Limb (tissue), 2 donors: ENCODE data around the gene LRRC28.

Source experiments
- DNase-seq, 2 donors: peaks; one replicate each; pipeline ENCODE4 v3.0.0-alpha.2; 2016; ENCODE audit errors: extremely low spot score in 2 of 2

LRRC28 gene

DNA sequence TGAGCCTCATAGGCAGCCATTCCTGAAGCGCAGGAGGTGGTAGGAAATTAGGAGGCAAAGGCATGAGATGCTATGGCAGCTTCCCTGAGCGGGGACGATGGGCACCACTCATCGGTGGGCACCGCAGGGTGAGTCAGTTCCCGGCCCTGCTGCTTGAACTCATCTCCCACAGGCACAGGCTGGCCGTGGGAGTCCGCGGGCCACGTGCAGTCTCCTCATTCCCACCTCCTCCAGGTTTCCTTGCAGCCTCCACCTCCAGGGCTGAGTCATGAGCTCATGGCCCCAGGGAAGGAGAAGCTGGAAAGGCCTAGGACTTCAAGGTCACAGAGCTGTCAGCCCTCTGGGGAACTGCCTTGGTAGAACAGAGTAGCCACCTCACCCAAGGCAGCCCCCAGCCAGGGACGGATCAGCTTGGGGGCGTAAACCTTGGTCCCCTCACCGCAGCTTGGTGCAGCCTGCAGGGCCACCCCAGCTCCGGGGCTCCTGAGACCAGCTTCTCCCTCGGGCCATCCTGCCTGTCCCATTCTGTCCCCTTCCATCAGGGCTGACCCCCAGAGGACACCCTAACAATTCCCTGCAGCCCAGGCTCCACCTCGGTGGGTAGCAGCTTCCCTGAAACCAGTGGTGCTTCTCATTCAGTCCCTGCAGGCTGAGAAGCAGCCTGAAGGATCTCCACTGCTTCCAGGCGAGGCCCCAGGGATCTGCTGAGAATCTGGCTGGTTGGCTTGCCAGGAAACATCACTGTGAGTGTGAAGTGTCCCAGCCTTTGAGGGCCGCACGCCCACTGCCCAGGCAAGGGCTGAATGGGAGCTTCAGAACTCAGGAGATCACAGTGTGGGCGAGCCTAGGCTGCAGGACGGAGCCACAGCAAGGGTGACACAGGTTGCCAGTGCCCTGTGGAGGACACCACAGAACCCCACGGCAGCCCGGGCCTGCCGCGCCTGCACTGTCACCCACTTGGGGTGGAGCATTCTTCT is 163.8 kb downstream of the LRRC28 start:
- DNase-seq: peak in 1 of 2 donors; percentile 22

DNA sequence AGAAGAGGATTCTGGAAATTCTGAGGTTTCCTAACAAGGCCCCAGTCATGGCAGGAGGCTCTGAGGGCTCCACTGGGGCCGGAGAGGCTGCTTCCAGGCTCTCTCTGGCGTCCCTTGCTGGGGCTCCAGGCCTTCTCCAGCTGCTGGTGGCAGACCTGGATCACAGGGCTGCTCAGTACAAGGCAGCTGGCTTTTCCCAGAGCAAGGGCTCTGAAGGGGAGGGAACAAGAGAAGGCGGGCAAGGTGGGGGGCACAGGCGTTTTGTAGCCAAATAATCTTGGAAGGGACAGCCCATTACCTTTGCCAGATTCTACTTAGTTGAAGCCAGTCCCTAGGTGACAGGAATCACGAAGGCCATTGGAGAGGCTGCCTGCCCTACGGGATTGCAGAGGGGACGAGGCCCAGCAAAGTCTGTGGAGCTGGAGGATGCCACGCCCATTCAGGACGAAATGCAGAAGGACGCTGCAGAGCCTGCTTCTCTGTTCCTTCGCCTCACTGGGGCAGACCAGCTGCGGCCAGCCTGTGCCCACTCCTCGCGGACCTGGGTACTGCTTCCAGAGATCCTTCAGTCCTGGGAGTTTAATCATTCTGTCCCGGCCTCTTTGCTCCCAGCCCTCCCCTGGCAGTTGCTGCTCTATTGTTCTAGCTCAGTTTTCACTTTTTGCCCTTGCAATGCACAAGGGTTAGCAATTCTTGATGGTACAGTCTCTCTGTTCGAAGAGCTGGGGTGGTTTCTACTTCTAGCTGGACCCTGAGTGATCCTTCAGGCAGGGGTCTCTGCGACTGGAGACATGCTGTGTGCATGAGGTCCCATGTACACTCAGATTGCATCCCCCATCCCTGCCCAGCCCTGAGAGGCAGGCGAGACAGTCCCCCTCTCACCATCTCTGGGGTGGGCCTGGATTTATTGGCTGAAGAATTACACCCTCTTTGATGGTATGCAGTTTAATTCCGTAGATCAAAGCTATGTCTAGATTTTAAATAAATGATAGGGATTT is 165.2 kb downstream of the LRRC28 start:
- no peak for DNase-seq

DNA sequence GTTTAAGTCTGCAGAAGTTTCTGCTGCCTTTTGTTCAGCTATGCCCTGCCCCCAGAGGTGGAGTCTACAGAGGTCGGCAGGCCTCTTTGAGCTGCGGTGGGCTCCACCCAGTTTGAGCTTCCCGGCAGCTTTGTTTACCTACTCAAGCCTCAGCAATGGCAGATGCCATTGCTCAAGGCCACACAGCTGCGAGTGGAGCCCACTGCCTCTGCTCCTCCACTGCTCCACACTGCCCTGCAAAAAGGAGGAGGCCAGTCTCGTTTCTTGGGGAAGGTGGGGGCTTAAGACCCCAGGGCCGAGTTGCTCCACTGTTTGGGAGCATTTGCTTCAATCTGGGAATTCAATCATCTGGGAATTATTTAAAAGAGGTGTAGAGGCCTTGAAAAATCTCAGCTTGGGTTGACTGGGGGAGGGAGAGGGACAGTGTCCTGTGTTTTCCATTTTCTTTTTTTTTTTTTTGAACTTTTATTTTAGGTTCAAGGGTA is 169.9 kb downstream of the LRRC28 start:
- no peak for DNase-seq

DNA sequence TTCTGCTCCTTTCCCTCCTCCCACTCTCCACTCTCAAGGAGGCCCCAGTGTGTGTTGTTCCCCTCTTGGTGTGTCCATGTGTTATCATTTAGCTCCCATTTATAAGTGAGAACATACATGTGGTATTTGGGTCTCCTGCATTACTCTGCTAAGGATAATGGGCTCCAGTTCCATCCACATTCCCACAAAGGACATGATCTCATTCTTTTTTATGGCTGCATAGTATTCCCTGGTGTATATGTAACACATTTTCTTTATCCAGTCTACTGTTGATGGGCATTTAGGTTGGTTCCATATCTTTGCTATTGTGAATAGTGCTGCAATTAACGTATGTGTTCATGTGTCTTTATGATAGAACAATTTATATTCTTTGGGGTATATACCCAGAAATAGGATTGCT is 170.5 kb downstream of the LRRC28 start:
- DNase-seq: no peak

DNA sequence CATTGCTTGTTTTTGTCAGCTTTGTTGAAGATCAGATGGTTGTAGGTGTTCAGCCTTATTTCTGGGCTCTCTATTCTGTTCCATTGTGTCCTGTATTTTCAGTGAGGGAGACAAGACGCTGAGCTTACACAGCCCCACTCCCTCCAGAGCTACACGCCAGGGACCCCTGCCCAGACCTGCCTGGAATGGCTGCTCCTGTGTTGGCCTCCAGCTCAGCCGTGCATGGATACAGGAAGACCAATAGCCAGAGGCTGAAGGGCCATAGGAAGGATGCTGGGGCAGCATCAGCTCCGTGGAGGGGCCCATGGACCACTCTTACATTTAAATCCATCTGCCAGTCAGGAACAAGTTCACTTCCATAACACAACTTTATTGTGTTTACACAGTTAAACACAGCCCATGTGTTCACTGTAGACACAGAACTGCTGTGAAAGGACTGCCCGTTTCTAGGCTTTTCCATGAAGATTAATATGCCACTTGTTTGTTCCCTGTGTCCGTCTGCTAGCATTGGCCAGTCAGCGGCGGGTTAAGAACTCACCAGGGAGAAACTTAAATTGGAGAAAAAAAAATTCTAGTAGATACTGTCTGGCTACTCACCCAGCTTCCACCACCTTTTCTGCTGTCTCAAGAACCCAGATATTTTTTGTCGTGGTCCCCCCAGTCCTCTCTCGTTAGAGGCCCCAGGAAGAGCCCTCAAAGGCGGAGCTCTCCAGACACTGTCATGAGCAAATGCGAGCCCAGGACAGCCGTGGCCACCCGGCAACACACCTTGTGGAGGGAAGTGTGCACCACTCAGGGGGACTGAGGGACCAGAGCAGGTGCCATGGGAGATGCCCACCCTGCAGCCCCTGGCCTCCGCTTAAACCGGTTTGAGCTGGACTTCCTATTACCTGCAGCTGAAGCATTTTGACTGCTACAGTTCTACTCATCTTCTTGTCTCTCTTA is 172.2 kb downstream of the LRRC28 start:
- no peak for DNase-seq

DNA sequence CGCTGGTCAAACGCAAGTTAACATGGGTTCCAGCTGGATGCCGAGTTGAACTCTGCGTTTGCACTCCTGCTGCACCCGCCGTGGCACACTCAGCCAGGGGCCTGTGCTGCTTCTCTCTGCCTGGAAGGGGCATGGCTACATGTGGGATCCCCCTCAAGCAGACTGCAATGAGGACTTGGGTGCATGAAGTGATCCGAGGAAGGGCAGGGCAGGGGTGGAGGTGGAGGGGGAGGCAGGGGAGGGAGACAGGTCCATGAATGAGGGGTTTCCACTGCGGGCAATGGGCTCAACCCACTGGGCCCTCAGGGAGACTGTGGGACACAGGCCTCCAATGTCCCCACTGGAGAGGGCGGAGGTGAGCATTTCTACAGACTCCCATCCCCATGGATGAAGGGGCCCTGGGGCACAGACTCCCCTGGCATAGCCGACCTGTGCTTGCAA is 172.9 kb downstream of the LRRC28 start:
- no peak for DNase-seq

DNA sequence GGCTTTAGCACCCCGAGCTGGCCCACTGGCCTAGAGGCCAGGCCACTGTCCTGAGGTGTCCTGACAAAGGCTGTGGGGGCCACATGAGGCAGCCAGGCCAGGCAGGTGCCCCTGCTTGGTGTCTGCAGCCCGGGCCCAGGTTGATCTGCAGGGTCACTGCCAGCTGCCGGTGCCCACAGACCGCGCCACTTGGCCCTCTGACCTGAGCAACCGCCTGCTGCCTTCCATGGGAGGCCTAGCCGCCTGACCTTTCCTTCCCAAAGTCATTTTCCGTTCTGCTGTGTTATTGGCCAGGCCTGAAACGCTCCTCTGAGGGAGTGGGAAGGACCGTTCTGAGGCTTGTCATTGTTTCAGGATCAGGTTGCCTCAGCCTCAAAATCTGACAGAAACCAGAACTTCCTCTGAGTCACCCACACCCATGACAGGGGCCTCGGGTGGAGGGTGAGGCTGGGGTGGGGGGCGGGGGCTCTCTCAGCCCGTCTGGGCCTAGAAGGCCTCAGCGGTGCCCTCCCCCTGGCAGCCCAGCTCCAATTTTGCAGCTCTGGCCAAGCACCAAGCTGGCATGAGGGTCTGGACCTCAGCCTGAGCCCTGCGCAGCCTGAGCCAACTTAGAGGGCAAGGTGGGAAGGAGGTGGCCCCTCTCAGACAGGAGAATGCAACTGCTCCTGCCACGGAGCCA is 173.8 kb downstream of the LRRC28 start:
- no peak for DNase-seq

DNA sequence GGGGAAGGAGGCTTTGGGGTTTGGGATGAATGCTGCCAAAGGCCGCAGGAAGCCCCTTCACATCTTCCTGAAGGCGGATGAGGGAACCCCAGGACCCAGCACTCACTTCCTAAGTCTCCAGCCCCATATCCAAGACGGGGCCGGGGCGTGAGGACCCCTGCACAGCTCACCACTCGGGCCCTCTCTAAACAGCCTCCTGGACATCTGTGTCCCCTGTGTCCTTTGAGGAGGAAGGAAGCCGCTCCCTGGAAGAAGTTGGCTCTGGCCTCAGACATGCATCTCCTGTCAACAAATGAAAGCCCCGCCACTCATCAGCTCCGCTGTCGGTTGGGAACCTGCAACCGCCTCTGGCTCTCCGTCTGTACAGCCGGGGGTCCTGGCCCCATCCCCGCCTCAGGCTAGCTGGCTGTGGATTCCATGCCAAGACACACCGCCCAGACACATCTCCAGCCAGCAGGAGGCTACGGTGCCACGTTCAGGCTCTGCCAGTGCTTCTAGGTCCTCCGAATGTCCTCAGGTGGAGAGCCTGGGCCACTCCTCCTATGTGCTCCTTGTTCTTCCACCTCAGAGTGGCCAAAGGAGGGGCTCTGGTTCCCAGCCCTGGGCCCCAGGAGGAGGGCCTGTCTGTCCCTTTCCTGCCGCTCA is 174.5 kb downstream of the LRRC28 start:
- no peak for DNase-seq

DNA sequence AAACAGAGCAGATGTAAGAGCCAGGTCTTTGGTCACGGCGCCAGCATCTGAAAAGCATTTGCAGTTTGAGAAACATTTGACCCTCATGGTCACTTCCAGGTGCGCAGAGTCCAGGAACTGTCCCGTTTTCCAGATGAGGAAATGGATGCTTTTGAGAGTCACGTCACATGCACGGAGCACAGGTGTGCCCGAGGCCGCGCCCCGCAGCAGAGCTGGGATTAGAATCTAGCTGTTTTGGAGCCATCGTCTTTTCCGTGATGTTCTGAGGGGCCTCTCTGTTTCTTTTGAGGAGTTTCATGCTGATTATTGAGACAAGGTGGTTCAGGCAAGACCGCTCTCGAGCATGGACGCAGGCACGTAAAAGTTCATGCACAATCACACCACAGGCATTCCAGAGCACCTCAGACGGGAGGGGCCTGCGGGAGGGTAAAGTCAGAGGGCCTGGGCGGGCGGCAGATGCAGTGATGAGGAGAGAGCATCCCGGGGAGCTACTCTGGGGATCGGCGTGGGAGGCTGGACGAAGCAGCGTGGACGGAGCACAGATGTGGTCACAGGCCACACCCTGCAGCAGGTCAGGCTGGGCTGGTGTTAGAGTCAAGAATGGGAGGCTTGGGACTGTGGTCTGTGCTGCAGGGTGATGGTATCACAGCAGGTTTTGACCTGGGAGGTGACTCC is 175.3 kb downstream of the LRRC28 start:
- DNase-seq: no peak

DNA sequence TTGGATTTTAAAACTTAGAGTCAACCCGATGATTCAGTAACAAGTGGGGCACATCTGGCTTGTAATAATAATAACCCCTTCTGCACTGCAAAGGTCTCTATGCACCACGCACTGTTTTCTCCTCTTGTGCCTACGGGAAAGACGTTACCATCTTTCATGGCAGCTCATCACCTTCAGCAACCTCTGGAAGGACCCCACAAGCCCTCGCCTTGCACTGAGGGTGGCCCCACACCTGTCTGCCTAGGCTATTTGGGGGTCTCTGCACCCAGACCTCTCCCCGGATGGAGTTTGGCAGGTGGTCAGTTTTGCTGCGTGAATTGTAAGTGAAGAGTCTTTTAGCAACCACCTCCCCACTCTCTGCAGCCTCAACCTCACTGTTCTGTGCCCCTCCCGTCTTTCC is 175.9 kb downstream of the LRRC28 start:
- no peak for DNase-seq

DNA sequence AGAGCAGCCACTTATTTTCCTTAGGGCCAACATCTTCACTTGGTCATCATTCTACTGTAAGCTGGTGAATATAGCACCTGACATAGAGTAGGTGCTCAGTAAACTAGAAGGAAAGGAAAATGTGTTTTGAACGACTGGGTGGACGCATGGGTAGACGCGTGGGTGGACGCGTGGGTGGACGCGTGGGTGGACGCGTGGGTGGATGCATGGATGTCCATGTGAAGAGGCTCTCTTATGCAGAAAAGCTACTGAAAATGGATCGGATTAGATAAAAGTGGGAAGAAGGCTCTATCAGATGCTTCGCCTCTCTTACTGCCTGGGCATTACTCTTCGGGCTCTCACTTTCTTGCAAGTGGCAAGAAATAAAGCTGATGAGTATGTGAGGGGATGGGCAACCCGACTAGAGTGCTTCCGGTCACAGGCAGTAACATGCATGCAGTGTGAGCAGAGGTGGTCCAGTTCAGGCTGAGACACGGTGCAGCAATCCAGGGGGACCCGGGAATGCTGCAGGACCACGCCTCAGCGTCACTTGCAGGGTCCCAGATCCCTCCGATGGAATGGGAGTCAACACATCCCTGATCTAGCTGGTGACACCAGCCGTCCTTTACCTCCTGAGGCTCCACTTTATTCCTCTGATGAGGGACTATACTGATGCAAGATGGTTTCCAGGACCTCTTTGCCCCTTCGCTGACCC is 176.5 kb downstream of the LRRC28 start:
- no peak for DNase-seq

DNA sequence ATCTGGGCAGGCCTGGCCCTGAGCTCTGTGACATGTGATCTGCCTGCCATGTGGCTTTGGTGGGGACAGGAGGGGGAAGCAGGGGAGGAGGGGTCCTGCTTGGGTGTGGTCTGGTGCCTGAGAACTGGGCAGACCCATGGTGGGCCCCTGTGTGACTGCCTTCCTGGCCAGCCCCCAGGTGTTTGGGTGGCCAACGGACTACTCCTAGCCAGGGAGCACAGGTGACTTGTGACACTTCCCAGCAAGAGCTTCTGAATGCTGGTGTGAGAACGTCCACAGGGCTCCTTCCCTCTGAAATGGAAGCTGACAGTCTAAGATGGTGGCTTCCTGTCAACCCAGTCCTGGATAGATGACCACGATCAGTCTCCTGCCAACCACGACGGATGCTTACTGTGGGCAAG is 178.4 kb downstream of the LRRC28 start:
- DNase-seq: no peak

DNA sequence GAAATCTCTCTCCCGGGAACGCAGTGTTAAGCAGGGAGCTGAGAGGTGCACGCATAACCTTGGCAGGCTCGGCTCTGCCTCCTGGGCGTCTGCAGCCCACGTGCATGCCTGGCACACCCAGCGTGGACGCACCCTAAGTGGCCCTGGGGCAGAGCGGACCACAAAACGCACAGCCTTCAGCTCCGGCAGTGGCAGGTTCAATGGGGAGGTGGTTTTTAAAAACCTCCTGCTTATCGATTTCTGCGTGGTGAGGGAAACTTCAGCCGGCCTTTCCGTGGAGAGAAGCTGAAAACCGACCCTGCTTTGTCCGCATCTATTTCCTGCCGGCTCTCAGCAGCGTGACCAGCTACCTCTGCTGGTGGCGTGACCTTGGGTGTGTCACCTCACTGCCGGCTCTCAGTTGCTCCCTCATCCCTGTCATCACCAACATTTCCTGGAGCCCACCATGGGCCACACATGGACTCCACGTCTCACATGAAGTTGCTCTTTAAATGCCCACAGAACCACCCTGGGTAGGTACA is 179.7 kb downstream of the LRRC28 start:
- no peak for DNase-seq

DNA sequence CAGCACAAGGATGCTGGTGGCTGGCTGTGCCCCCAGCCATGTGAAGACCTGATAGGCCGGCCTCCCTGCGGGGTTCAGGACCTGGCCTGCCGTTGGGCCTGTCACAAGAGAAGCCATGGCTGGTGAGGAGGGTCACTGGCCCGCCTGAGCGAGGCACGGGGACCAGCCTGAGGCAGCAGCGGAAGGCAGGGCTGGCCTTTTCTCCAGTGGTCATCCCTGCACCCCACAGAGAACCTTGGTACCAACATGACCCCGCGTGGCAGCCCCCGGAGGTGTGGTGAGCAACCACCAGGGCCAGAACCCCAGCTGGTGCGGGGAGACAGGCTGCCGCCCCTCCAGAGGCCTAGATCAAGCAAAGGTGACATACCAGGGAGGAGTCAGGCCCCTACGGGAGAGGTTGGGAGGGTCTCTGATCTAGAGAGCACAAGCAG is 180.4 kb downstream of the LRRC28 start:
- no peak for DNase-seq

DNA sequence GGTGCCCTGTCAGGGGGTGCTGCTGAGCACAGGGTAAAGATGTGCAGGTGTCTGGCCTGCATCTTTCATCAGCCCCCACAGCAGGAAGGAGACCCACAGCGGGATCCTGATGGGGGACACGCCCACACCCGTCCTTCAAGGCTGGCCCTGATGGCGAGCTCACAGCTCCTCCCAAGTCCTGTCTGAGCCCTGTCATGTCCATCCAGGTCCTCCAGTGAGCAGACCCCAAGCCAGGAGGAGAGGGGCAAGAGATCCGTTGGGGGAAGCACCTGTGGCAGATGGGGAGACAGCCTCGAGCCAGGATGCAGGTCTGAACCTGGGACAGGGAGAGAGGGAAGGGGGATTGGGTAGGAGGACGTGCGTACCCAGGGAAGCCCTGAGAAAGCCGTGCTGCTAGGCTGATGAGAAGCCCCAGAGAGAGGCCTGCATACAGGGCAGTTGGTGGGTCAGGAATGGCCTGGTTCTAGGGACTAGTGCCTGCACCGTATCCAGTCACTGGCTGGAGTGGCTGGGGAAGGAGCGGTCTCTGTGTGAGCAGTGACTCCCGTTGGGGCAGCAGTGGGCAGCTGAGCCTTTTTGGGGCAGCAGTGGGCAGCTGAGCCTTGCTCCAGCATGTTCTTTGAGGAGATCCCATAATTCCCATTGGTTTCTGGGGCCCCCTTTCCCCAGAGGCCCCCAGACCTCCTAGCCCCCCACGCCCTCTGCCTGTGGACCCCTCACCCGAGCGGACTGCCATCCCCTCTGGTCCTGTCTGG is 181.2 kb downstream of the LRRC28 start:
- DNase-seq: no peak

DNA sequence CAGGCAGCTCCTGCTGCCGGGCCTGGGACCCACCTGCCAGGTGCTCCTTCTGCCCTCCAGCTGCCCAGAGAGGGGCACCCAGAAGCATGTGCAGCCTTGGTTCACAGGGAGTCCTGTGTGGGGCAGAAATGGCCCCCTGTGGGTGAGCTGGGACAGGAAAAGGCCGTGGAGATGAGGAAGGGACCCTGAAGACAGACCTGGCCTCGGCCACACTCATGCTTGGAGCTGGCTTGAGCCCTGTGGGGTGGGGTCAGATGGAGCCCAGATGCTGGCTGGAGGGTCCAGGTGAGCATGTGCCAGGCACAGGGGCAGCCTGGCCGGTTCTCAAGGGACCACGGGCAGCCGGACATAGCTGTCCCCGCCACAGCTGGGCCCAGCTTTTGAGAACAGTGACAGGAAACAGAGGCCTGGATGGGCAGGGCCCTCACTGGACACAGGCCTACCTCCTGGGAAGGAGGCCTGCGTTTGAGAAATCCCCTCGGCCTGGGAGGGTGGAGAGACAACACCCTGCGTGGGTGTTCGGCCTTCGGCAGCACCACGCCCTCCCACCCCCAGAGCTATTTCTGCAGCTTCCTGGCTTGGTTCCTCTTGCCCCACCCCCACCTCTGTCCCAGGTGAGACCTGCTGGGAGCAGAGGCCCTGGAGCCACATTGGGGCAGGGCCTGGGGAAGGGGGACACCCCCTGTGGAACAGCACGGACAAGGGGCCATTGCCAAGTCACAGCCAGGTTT is 181.9 kb downstream of the LRRC28 start:
- no peak for DNase-seq
